Upper lobe of left lung (tissue), 6 donors: Measurements from ENCODE around the gene PTPRA. TPM values are rescaled to one million over a fixed set of nuclear protein-coding genes. Genes with fewer than 3 reads are reported as not detected.
"Not testable (repeated sequence)": the region's sequence is repeated elsewhere in the genome, so short reads cannot be mapped to it uniquely, and the experiment has no call there.

Source experiments
- ATAC-seq, 2 donors: fragments of 200-7000 bp; cut with Tn5 transposase; one replicate each; pipeline ENCODE4 v1.9.1; 2022; ENCODE audit warnings: mild to moderate bottlenecking in 2 of 2, moderate library complexity in 2 of 2; ENCODE audit not compliant: low FRiP score in 2 of 2
- DNase-seq, 2 donors: peaks; one replicate each; pipeline ENCODE4 v3.0.0-alpha.2; 2019 to 2020
- H3K27ac ChIP-seq, 4 donors: fragments of 200-600 bp; sonication (generic); one replicate each; pipeline ENCODE4 v1.5.1; 2016 to 2019
- H3K27me3 ChIP-seq, 4 donors: fragments of 200-600 bp; sonication (generic); one replicate each; pipeline ENCODE4 v1.5.1; 2017 to 2019
- H3K36me3 ChIP-seq, 4 donors: fragments of 200-600 bp; sonication (generic); one replicate each; pipeline ENCODE4 v1.5.1; 2016 to 2019
- H3K4me1 ChIP-seq, 4 donors: fragments of 200-600 bp; sonication (generic); one replicate each; pipeline ENCODE4 v1.5.1; 2018 to 2019
- H3K4me3 ChIP-seq, 4 donors: fragments of 200-600 bp; sonication (generic); one replicate each; pipeline ENCODE4 v1.5.1; 2017 to 2019; ENCODE audit warnings: mild to moderate bottlenecking in 2 of 4, moderate library complexity in 1 of 4
- H3K9me3 ChIP-seq, 4 donors: fragments of 200-600 bp; sonication (generic); one replicate each; pipeline ENCODE4 v1.5.1; 2018 to 2019
- EP300 ChIP-seq, 4 donors: sonication (generic); formaldehyde crosslinking; IDR thresholded peaks; one replicate each; pipeline ENCODE4 v1.5.1; 2017; ENCODE audit warnings: antibody characterized with exemption in 4 of 4, control low read depth in 2 of 4
- POLR2A ChIP-seq, 4 donors: fragments of 450-650 bp; IDR thresholded peaks; one replicate each; pipeline ENCODE4 v1.5.1; 2016 to 2017; ENCODE audit warnings: antibody characterized with exemption in 4 of 4, mild to moderate bottlenecking in 2 of 4
- POLR2AphosphoS5 ChIP-seq, 2 donors: sonication (generic); formaldehyde crosslinking; IDR thresholded peaks; one replicate each; pipeline ENCODE4 v1.5.1; 2017; ENCODE audit warnings: antibody characterized with exemption in 2 of 2
- WGBS, 2 donors: methylation state at CpG; one replicate each; pipeline ENCODE4 v1.1.5; 2017 to 2018; 5-methylcytosine and 5-hydroxymethylcytosine counted together
- total RNA-seq, 6 donors: library from RNA; depleted of rRNA in 4 of 6; stranded (reverse); fragments of >200 nt in 4 of 6; gene quantifications; one replicate each; pipeline versions ENCODE4 v1.1.0 to v1.2.1, GENCODE V29; 2016 to 2021
- TF ChIP-seq, protein P1 (sequence below), 6 experiments: fragments of 450-650 bp in 4 of 6; fragments of 200-600 bp in 2 of 6; sonication (generic) in 2 of 6; IDR thresholded peaks; one replicate each; pipeline ENCODE4 v1.5.1; 2016 to 2019; ENCODE audit warnings: antibody characterized with exemption in 6 of 6
- donor health status: DM: no; HTN: no; CAD: no; lungs with moderate emphysema.
- donor health status: DM: no; HTN: yes; CAD: no; lungs with severe emphysema.

Gene PTPRA
- total RNA-seq, 6 donors from 2014 or later = 22.0 to 60.3 (median 51.1) TPM

DNA sequence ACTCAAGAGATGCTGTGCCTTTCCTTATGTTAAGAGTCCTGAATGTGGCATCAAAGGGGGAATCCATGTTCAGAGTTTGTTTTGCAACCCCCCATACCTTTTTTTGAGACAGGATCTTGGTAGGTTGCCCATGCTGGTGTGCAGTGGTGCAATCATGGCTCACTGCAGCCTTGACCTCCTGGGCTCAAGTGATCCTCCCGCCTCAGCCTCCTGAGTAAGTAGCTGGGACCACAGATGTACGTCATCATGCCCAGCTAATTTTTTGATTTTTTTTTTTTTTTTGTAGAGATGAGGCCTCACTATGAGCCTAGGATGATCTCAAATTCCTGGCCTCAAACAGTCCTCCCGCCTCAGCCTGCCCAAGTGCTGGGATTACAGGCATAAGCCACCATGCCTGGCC lies 16.5 kb downstream of the PTPRA start:
- ATAC-seq = no peak
- 89 to 94% methylated on average over 3 of the region's 3 CpGs for WGBS, 2 donors

DNA sequence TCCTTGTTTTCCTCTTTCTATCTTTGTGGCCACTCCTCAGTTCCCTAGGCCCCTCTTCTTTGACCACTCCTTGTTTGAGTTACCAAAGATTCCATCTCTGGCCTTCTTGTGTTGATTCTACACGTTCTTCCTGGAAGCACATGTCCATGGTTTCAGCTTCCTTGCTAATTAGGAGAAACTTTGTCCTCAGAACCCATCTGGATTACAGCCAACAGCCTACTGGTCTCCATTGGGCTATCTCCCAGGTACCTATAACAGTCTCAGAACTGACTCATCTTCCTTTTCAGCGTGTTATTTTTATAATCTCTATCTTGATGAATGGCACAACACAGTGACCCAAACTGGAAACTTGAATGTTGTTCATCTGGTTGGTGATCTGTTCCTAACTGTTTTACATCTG lies 17.5 kb downstream of the PTPRA start:
- no peak for TF ChIP-seq POLR2AphosphoS5 (IDR thresholded peaks at IDR 0.05)
- TF ChIP-seq, protein P1, sequence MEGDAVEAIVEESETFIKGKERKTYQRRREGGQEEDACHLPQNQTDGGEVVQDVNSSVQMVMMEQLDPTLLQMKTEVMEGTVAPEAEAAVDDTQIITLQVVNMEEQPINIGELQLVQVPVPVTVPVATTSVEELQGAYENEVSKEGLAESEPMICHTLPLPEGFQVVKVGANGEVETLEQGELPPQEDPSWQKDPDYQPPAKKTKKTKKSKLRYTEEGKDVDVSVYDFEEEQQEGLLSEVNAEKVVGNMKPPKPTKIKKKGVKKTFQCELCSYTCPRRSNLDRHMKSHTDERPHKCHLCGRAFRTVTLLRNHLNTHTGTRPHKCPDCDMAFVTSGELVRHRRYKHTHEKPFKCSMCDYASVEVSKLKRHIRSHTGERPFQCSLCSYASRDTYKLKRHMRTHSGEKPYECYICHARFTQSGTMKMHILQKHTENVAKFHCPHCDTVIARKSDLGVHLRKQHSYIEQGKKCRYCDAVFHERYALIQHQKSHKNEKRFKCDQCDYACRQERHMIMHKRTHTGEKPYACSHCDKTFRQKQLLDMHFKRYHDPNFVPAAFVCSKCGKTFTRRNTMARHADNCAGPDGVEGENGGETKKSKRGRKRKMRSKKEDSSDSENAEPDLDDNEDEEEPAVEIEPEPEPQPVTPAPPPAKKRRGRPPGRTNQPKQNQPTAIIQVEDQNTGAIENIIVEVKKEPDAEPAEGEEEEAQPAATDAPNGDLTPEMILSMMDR (IDR thresholded peaks at IDR 0.05) = no peak
- TF ChIP-seq POLR2A (IDR thresholded peaks at IDR 0.05) = no peak
- no peak for TF ChIP-seq EP300 (IDR thresholded peaks at IDR 0.05)
- Histone ChIP-seq H3K4me3 (no peak overlapping the region), H3K27ac (no peak overlapping the region), H3K36me3 (no peaks in the 10 kb centered on the region), H3K9me3 (peaks cover 0 to 8% (median 2%) of the 10 kb centered on the region in 4 donors), H3K4me1 (peaks cover 8 to 39% (median 18%) of the 10 kb centered on the region in 4 donors), H3K27me3 (no peaks in the 10 kb centered on the region)
- WGBS, 2 donors = 53 to 56% methylated on average over 2 of the region's 2 CpGs
- DNase-seq (no peak), ATAC-seq (no peak)

More for the DNA sequence above, 16.5 kb downstream of the PTPRA start:
- H3K9me3 ChIP-seq = no peaks in the 10 kb centered on the region
- no peak overlapping the region for H3K4me3 ChIP-seq
- H3K27me3 ChIP-seq = no peaks in the 10 kb centered on the region
- H3K36me3 ChIP-seq = no peaks in the 10 kb centered on the region
- TF ChIP-seq POLR2A (IDR thresholded peaks at IDR 0.05) = no peak
- TF ChIP-seq EP300 (IDR thresholded peaks at IDR 0.05) = no peak
- no peak for TF ChIP-seq POLR2AphosphoS5 (IDR thresholded peaks at IDR 0.05)
- no peak for DNase-seq
- H3K27ac ChIP-seq = no peak overlapping the region
- H3K4me1 ChIP-seq = peaks cover 8 to 45% (median 18%) of the 10 kb centered on the region in 4 donors

DNA sequence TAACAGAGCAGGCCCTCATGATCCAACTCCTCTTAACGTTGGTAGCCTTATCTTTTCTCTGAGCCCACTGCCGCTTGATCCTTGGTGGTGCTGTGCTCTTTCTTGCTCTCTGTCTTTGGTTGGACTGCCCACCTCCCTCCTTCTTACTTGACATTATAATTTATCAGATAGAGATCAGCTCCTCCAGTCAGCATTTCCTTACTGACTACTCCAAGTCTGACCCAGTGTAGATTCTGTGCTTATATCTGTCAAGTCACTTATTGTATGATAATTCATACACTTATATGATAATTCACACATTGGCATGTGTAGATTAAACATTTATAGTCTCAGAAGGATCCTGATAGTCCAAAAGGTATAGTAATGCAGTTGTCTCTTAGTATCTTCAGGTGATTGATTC lies 18.1 kb downstream of the PTPRA start:
- no peak overlapping the region for H3K4me3 ChIP-seq

DNA sequence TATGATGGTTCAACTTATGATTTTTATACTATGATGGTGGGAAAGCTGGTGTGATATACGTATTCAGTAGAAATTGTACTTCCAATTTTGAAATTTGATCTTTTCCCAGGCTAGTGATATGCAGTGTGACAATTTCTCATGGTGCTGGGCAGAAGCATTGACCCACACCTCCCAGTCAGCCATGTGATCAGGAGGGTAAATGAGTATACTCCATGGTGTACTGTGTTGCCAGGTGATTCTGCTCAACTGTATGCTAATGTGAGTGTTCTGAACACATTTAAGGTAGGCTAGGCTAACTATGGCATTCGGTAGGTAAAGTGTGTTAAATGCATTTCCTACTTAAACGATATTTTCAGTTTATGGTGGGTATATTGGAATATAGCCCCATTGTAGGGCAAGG lies 19.1 kb downstream of the PTPRA start:
- Histone ChIP-seq H3K27ac (no peak overlapping the region), H3K4me3 (no peak overlapping the region), H3K9me3 (peaks cover 0 to 9% (median 2%) of the 10 kb centered on the region in 4 donors), H3K36me3 (no peaks in the 10 kb centered on the region), H3K4me1 (peaks cover 8 to 37% (median 18%) of the 10 kb centered on the region in 4 donors), H3K27me3 (no peaks in the 10 kb centered on the region)
- ATAC-seq = no peak
- TF ChIP-seq EP300 (IDR thresholded peaks at IDR 0.05) = no peak
- TF ChIP-seq POLR2A (IDR thresholded peaks at IDR 0.05) = no peak
- TF ChIP-seq, protein P1 (IDR thresholded peaks at IDR 0.05) = no peak
- WGBS, 2 donors = 95 to 98% methylated on average over 3 of the region's 3 CpGs
- DNase-seq = no peak

More for the DNA sequence above, 18.1 kb downstream of the PTPRA start:
- Histone ChIP-seq H3K4me1 (peaks cover 8 to 37% (median 18%) of the 10 kb centered on the region in 4 donors), H3K27ac (no peak overlapping the region), H3K9me3 (peaks cover 0 to 9% (median 2%) of the 10 kb centered on the region in 4 donors), H3K27me3 (no peaks in the 10 kb centered on the region), H3K36me3 (no peaks in the 10 kb centered on the region)
- DNase-seq (no peak), ATAC-seq (no peak)
- WGBS, 2 donors = 78 to 88% methylated on average over 2 of the region's 2 CpGs
- TF ChIP-seq POLR2A (IDR thresholded peaks at IDR 0.05) = no peak
- TF ChIP-seq, protein P1 (IDR thresholded peaks at IDR 0.05) = no peak
- no peak for TF ChIP-seq POLR2AphosphoS5 (IDR thresholded peaks at IDR 0.05)
- no peak for TF ChIP-seq EP300 (IDR thresholded peaks at IDR 0.05)

DNA sequence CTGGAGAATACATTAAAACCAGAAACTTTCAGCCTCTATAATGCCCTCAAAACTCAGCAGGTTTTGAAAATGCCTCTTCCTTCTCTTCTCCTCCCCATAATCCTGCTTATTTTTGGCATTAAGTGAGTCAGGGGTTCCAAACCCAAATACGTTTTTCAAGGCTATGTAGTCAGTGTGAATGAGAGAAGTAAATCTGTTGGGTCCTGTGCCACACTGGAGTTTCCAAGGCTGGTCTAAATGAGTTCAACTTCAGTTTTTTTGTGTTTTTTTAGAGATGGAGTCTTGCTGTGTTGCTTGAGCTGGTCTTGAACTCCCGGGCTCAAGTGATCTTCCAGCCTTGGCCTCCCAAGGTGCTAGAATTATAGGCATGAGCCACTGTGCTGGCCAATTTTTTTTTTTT lies 20.9 kb downstream of the PTPRA start:
- H3K4me3 ChIP-seq = no peak overlapping the region
- H3K36me3 ChIP-seq = no peaks in the 10 kb centered on the region
- peaks cover 0 to 9% (median 2%) of the 10 kb centered on the region in 4 donors for H3K9me3 ChIP-seq
- no peak overlapping the region for H3K27ac ChIP-seq
- WGBS, 2 donors = 91 to 98% methylated on average over 2 of the region's 2 CpGs
- peaks cover 8 to 22% (median 16%) of the 10 kb centered on the region in 4 donors for H3K4me1 ChIP-seq
- TF ChIP-seq POLR2A (IDR thresholded peaks at IDR 0.05) (no peak), EP300 (IDR thresholded peaks at IDR 0.05) (no peak), POLR2AphosphoS5 (IDR thresholded peaks at IDR 0.05) (no peak)
- TF ChIP-seq, protein P1 (IDR thresholded peaks at IDR 0.05) = no peak
- no peak for DNase-seq
- no peaks in the 10 kb centered on the region for H3K27me3 ChIP-seq
- no peak for ATAC-seq

DNA sequence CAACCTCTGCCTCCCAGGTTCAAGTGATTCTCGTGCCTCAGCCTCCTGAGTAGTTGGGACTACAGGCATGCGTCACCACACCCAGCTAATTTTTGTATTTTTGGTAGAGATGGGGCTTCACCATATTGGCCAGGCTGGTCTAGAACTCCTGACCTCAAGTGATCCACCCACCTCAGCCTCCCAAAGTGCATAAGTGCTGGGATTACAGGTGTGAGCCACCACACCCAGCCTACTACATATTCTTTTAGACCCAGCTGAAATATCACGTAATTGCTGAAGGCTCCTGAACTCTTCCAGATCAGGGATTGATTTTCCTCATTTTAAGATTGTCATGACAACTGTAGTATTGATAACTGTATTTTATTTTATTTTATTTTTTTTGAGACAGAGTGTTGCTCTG lies 21.9 kb downstream of the PTPRA start:
- H3K27me3 ChIP-seq, DNase-seq, ATAC-seq, H3K27ac ChIP-seq, H3K36me3 ChIP-seq, H3K4me3 ChIP-seq, H3K9me3 ChIP-seq: not testable (repeated sequence)
- 93 to 100% methylated on average over 3 of the region's 3 CpGs for WGBS, 2 donors
- peaks cover 5 to 22% (median 10%) of the 10 kb centered on the region in 4 donors for H3K4me1 ChIP-seq
